Gastroesophageal sphincter (tissue), 3 donors: Measurements from ENCODE around the gene ECI1.

Source experiments
- EP300 ChIP-seq: sonication (generic); formaldehyde crosslinking; IDR thresholded peaks from one replicate; pipeline ENCODE4 v1.6.1; 2017; ENCODE audit warnings: antibody characterized with exemption, mild to moderate bottlenecking
- TF ChIP-seq, protein P1 (sequence below), 4 experiments: fragments of 200-600 bp in 2 of 4; fragments of 450-650 bp in 2 of 4; sonication (generic) in 1 of 4; IDR thresholded peaks; one replicate each; pipeline ENCODE4 v1.5.1; 2017 to 2019; ENCODE audit warnings: antibody characterized with exemption in 4 of 4, mild to moderate bottlenecking in 2 of 4, moderate library complexity in 2 of 4

DNA sequence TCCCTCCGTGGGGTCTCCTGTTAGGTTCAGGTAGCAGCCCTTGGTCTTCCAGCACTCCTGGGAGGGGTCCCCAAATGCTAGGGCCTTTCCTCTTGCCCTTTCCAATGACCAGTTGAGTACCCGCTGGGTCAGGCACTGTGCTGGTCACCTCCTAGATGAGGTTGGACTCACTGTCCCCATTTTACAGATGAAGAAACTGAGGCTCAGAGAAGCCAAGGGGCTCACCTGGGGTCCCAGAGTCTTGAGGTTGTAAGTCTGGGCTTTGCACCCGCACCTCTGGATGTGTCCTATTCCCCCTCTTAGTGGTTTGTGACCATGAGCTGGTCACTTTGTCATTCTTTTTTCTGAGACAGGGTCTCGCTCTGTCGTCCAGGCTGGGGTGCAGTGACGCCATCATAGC, 53.6 kb downstream of the ECI1 start:
- TF ChIP-seq, protein P1, sequence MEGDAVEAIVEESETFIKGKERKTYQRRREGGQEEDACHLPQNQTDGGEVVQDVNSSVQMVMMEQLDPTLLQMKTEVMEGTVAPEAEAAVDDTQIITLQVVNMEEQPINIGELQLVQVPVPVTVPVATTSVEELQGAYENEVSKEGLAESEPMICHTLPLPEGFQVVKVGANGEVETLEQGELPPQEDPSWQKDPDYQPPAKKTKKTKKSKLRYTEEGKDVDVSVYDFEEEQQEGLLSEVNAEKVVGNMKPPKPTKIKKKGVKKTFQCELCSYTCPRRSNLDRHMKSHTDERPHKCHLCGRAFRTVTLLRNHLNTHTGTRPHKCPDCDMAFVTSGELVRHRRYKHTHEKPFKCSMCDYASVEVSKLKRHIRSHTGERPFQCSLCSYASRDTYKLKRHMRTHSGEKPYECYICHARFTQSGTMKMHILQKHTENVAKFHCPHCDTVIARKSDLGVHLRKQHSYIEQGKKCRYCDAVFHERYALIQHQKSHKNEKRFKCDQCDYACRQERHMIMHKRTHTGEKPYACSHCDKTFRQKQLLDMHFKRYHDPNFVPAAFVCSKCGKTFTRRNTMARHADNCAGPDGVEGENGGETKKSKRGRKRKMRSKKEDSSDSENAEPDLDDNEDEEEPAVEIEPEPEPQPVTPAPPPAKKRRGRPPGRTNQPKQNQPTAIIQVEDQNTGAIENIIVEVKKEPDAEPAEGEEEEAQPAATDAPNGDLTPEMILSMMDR (IDR thresholded peaks at IDR 0.05) = no peak
- no peak for TF ChIP-seq EP300
